Progenitor cell of endocrine pancreas (in vitro differentiated cells): ENCODE results near the gene CDC26. TPM values are rescaled to one million over a fixed set of nuclear protein-coding genes. Genes with fewer than 3 reads are reported as not detected.
"Not testable (repeated sequence)": the region's sequence is repeated elsewhere in the genome, so short reads cannot be mapped to it uniquely, and the experiment has no call there.

Experiments used
- DNase-seq: peaks from one replicate; pipeline ENCODE4 v3.0.0; 2021; ENCODE audit warnings: low spot score; ENCODE audit not compliant: unreplicated experiment
- H3K27ac Mint-ChIP-seq: 2 replicates; pipeline ENCODE4 v1.8.0; 2021; ENCODE audit warnings: mild to moderate bottlenecking, moderate library complexity, mixed read lengths
- H3K27me3 Mint-ChIP-seq: 2 replicates; pipeline ENCODE4 v1.8.0; 2021; ENCODE audit warnings: mixed read lengths
- H3K36me3 Mint-ChIP-seq: 2 replicates; pipeline ENCODE4 v1.8.0; 2022; ENCODE audit warnings: mixed read lengths; ENCODE audit not compliant: insufficient read depth
- H3K4me1 Mint-ChIP-seq: 2 replicates; pipeline ENCODE4 v1.8.0; 2021; ENCODE audit warnings: low read depth, mixed read lengths
- H3K4me3 Mint-ChIP-seq: 2 replicates; pipeline ENCODE4 v1.8.0; 2021; ENCODE audit warnings: low read depth, mild to moderate bottlenecking, moderate library complexity, mixed read lengths
- H3K9me3 Mint-ChIP-seq: 2 replicates; pipeline ENCODE4 v1.8.0; 2021; ENCODE audit warnings: low read depth, mixed read lengths
- total RNA-seq: library from RNA; stranded (reverse); gene quantifications from 2 replicates; pipeline ENCODE4 v1.2.1, GENCODE V29; 2021
- TF ChIP-seq, protein P1 (sequence below): fragments of 200-600 bp; sonication (generic); IDR thresholded peaks from one replicate; pipeline ENCODE4 v1.5.0; 2021; ENCODE audit warnings: antibody characterized with exemption, mild to moderate bottlenecking; ENCODE audit not compliant: unreplicated experiment

CDC26 gene
- total RNA-seq, 1 donor from 2014 or later, result 36.6 TPM

- no peaks in the 10 kb centered on the region for H3K36me3 Mint-ChIP-seq
- no peaks in the 10 kb centered on the region for H3K4me1 Mint-ChIP-seq
- H3K27ac Mint-ChIP-seq, result no peak overlapping the region
- H3K4me3 Mint-ChIP-seq, result no peak overlapping the region
- no peak for DNase-seq
- TF ChIP-seq, protein P1, sequence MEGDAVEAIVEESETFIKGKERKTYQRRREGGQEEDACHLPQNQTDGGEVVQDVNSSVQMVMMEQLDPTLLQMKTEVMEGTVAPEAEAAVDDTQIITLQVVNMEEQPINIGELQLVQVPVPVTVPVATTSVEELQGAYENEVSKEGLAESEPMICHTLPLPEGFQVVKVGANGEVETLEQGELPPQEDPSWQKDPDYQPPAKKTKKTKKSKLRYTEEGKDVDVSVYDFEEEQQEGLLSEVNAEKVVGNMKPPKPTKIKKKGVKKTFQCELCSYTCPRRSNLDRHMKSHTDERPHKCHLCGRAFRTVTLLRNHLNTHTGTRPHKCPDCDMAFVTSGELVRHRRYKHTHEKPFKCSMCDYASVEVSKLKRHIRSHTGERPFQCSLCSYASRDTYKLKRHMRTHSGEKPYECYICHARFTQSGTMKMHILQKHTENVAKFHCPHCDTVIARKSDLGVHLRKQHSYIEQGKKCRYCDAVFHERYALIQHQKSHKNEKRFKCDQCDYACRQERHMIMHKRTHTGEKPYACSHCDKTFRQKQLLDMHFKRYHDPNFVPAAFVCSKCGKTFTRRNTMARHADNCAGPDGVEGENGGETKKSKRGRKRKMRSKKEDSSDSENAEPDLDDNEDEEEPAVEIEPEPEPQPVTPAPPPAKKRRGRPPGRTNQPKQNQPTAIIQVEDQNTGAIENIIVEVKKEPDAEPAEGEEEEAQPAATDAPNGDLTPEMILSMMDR, result no peak
- no peaks in the 10 kb centered on the region for H3K27me3 Mint-ChIP-seq
- no peaks in the 10 kb centered on the region for H3K9me3 Mint-ChIP-seq
Measured at GRCh38 chr9:113241161-113241560, 34.2 kb downstream of the CDC26 start.

DNA sequence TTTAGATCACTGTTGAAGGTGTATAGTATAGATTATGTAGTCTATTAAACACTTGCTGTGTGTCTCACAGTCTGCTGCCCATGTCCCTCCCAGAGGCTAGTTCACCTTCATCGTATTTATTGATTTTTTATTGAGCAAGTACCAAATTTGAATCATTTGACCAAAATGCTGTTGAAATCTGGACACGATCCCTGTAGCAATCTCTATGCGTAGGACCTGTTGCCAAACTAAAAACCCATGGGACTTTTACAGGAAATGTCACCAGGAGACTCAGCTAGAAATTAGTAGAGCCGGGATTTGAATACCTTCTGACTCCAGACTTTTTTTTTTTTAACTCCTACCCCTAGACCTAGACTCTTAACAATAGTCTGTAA is 36.5 kb downstream of the CDC26 start:
- H3K4me1 Mint-ChIP-seq, result peaks cover 2% of the 10 kb centered on the region

GRCh38 chr9:113238202-113238858 is 37.0 kb downstream of the CDC26 start:
- TF ChIP-seq, protein P1, result no peak
- Mint-ChIP-seq H3K9me3 (no peaks in the 10 kb centered on the region), H3K27ac (no peak overlapping the region), H3K4me1 (peaks cover 5% of the 10 kb centered on the region), H3K4me3 (no peak overlapping the region), H3K27me3 (no peaks in the 10 kb centered on the region), H3K36me3 (no peaks in the 10 kb centered on the region)
- no peak for DNase-seq

More for the DNA sequence above, 36.5 kb downstream of the CDC26 start:
- Mint-ChIP-seq H3K36me3 (no peaks in the 10 kb centered on the region), H3K4me3 (no peak overlapping the region), H3K27ac (no peak overlapping the region), H3K9me3 (no peaks in the 10 kb centered on the region), H3K27me3 (no peaks in the 10 kb centered on the region)
- TF ChIP-seq, protein P1, result no peak
- DNase-seq, result no peak

- H3K36me3 Mint-ChIP-seq, result no peaks in the 10 kb centered on the region
- H3K27me3 Mint-ChIP-seq, result no peaks in the 10 kb centered on the region
- H3K4me3 Mint-ChIP-seq, result no peak overlapping the region
- peaks cover 5% of the 10 kb centered on the region for H3K4me1 Mint-ChIP-seq
- DNase-seq, result no peak
- H3K27ac Mint-ChIP-seq, result no peak overlapping the region
- H3K9me3 Mint-ChIP-seq, result no peaks in the 10 kb centered on the region
- TF ChIP-seq, protein P1, result no peak
Measured at GRCh38 chr9:113237026-113237425, 38.3 kb downstream of the CDC26 start.

DNA sequence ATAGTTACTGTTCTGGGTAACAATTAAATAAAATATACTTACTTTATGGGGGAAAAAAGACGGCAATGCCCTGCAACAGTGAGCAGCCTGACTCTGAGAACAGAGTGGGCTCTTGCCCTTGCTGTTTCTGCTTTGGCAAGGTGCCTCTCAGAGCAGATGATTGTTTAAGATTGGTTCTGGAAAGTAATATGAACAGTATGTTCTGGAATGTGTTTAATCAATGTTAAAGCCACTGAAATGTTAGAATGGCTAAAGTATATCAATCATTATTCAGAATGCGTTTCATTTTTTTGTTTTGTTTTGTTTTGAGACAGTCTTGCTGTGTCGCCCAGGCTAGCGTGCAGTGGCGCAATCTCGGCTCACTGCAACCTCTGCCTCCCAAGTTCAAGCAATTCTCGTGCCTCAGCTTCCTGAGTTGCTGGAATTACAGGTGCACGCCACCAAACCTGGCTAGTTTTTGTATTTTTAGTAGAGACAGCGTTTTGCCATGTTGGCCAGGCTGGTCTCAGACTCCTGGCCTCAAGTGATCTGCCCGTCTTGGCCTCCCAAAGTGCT is 39.6 kb downstream of the CDC26 start:
- not testable (repeated sequence) for H3K36me3 Mint-ChIP-seq, H3K27ac Mint-ChIP-seq, H3K4me1 Mint-ChIP-seq, DNase-seq, H3K4me3 Mint-ChIP-seq, H3K27me3 Mint-ChIP-seq, H3K9me3 Mint-ChIP-seq

DNA sequence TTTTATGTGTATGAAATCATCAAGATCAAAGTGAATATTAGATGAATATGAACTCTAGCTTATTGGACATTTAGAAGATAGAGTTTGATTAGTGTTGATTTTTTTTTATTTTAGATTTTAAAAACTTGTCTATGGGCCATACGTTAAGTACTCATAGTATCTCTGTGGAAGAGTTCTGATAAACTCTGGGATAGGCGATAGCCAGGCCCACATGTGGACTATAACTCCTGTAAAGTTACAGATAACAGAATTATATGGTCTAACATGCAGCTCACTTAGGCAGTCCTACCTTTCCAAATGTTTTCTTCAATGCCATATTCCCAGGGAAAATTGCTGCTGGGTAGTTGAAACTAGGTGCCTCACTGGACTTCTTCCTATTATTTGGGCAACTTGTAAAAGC is 43.7 kb downstream of the CDC26 start:
- Mint-ChIP-seq H3K27me3 (no peaks in the 10 kb centered on the region), H3K4me3 (no peak overlapping the region), H3K27ac (no peak overlapping the region), H3K36me3 (no peaks in the 10 kb centered on the region), H3K4me1 (peaks cover 6% of the 10 kb centered on the region), H3K9me3 (no peaks in the 10 kb centered on the region)
- TF ChIP-seq, protein P1, result no peak
- DNase-seq, result no peak
